Panc1 (cell line): ENCODE measurements around the gene SPRED3. TPM values are rescaled to one million over a fixed set of nuclear protein-coding genes. Genes with fewer than 3 reads are reported as not detected.

Source experiments
- ATAC-seq: fragments of 200-7000 bp; cut with Tn5 transposase; 2 replicates; pipeline ENCODE4 v1.9.1; 2020; ENCODE audit warnings: mild to moderate bottlenecking, moderate library complexity
- BruUV-seq: library from RNA; stranded (reverse); fragments of 400-500 nt; replicated peaks from 2 replicates; lab custom pipeline; 2021; lab: Mats Ljungman, UMichigan
- CTCF ChIA-PET: fragments of 300-600 bp; sonication (Branson Sonifier 250); formaldehyde crosslinking; loops from one replicate; lab custom pipeline; 2022; ENCODE audit warnings: antibody characterized with exemption; lab: Charles Lee
- POLR2A ChIA-PET: fragments of 300-600 bp; sonication (Branson Sonifier 250); formaldehyde crosslinking; loops from one replicate; lab custom pipeline; 2022; ENCODE audit warnings: antibody characterized with exemption; lab: Charles Lee
- DNase-seq: peaks from one replicate; pipeline ENCODE4 v3.0.0-alpha.2; 2010; ENCODE audit warnings: low read depth, low spot score
- H3K27ac ChIP-seq: 2 replicates; pipeline ENCODE4 v1.5.1; 2011; ENCODE audit warnings: mild to moderate bottlenecking, low read length, inconsistent platforms
- H3K27me3 ChIP-seq: fragments of 200-500 bp; sonication (Bioruptor generic); 2 replicates; pipeline ENCODE4 v1.6.0; 2014; ENCODE audit warnings: low read length, inconsistent platforms; ENCODE audit not compliant: control insufficient read depth, insufficient read depth
- H3K36me3 ChIP-seq: fragments of 200-500 bp; sonication (Bioruptor generic); 2 replicates; pipeline ENCODE4 v1.5.1; 2014; ENCODE audit warnings: inconsistent platforms, mild to moderate bottlenecking, low read length, moderate library complexity; ENCODE audit not compliant: control insufficient read depth, insufficient read depth
- H3K4me1 ChIP-seq: 2 replicates; pipeline ENCODE4 v1.5.1; 2011; ENCODE audit warnings: inconsistent platforms, mild to moderate bottlenecking, low read length, moderate library complexity; ENCODE audit not compliant: control insufficient read depth, insufficient read depth
- H3K4me3 ChIP-seq, 2 experiments: 2 replicates each; pipeline ENCODE4 v1.5.1; 2011 to 2012; ENCODE audit warnings: low read depth in 2 of 2, low read length in 2 of 2, mild to moderate bottlenecking in 2 of 2, inconsistent platforms in 1 of 2, moderate library complexity in 1 of 2
- H3K9me3 ChIP-seq: fragments of 200-500 bp; sonication (Bioruptor generic); 2 replicates; pipeline ENCODE4 v1.5.1; 2014; ENCODE audit warnings: low read depth, mild to moderate bottlenecking, inconsistent platforms, low read length, moderate library complexity; ENCODE audit not compliant: control insufficient read depth, insufficient read depth
- CTCF ChIP-seq: fragments of 450-650 bp; IDR thresholded peaks from 2 replicates; pipeline ENCODE4 v1.5.1; 2017; ENCODE audit warnings: mild to moderate bottlenecking
- POLR2AphosphoS5 ChIP-seq: IDR thresholded peaks from 2 replicates; pipeline ENCODE4 v1.6.1; 2012; ENCODE audit warnings: mild to moderate bottlenecking, low read depth, low read length, moderate library complexity
- REST ChIP-seq, 2 experiments: IDR thresholded peaks; 2 replicates each; pipeline ENCODE4 v1.6.1; 2011 to 2012; ENCODE audit warnings: low read depth in 2 of 2, control low read depth in 1 of 2, low read length in 1 of 2, mild to moderate bottlenecking in 1 of 2, moderate library complexity in 1 of 2; ENCODE audit not compliant: insufficient read depth in 1 of 2
- SIN3A ChIP-seq: IDR thresholded peaks from 2 replicates; pipeline ENCODE4 v1.6.1; 2012; ENCODE audit warnings: low read depth, mild to moderate bottlenecking, low read length, moderate library complexity, borderline replicate concordance; ENCODE audit not compliant: insufficient read depth
- TCF7L2 ChIP-seq: IDR thresholded peaks from 2 replicates; pipeline ENCODE4 v1.6.1; 2011; ENCODE audit warnings: mild to moderate bottlenecking, low read depth, low read length, inconsistent platforms
- in situ Hi-C: cut with HindIII; loops from 2 replicates; pipeline ENCODE4 v1.10.0; 2016; ENCODE audit warnings: low sequenced_read_pairs, low pct_unique_long_range_greater_than_20kb
- intact Hi-C: fragments of 100-400 bp; cut with micrococcal nuclease; formaldehyde crosslinking; loops from one replicate; pipeline ENCODE4 v1.10.0; 2022; ENCODE audit not compliant: unreplicated experiment
- total RNA-seq: library from RNA; stranded (reverse); gene quantifications from one replicate; pipeline ENCODE4 v1.2.1, GENCODE V29; 2021; ENCODE audit not compliant: unreplicated experiment

Gene SPRED3
- total RNA-seq, 1 experiment from 2014 or later: 3.8 TPM

GRCh38 chr19:38429055-38429810 is 40.7 kb downstream of the SPRED3 start:
- H3K27ac ChIP-seq: no peak overlapping the region
- DNase-seq: no peak
- no TSS peak for BruUV-seq
- POLR2A ChIA-PET: interaction anchor here (0.7 kb wide), 2 partner anchors 22 to 161 kb away, joined by 3 read pairs; no protein-coding TSS in a partner anchor
- intact Hi-C loops (no loop called here), in situ Hi-C loops (no loop called here)
- no peak for TF ChIP-seq TCF7L2
- no peak for TF ChIP-seq POLR2AphosphoS5
- TF ChIP-seq SIN3A: no peak
- TF ChIP-seq REST (IDR thresholded peaks at IDR 0.05; ENCODE audit: insufficient read depth in 1 of 2, low read depth in 2 of 2, low read length in 1 of 2): no peak
- no peak for TF ChIP-seq CTCF
- CTCF ChIA-PET: interaction anchor here (0.8 kb wide), 1 partner anchor 27 kb away, joined by 4 read pairs; the partner anchor contains the start of gene FAM98C
- no peaks in the 10 kb centered on the region for H3K4me1 ChIP-seq
- H3K9me3 ChIP-seq: no peaks in the 10 kb centered on the region
- H3K36me3 ChIP-seq: no peaks in the 10 kb centered on the region
- H3K4me3 ChIP-seq: no peak overlapping the region
- no peaks in the 10 kb centered on the region for H3K27me3 ChIP-seq
- no peak; the same call in 1 of the 2 replicates for ATAC-seq

- in situ Hi-C loops: no loop called here
- ChIA-PET CTCF (no interaction called here), POLR2A (no interaction called here)
- no TSS peak for BruUV-seq
- no peak overlapping the region for H3K27ac ChIP-seq
- ATAC-seq (no peak), DNase-seq (no peak)
- H3K9me3 ChIP-seq: no peaks in the 10 kb centered on the region
- H3K4me3 ChIP-seq: no peak overlapping the region
- TF ChIP-seq TCF7L2: no peak
- TF ChIP-seq REST (IDR thresholded peaks at IDR 0.05; ENCODE audit: insufficient read depth in 1 of 2, low read depth in 2 of 2, low read length in 1 of 2): no peak
- TF ChIP-seq SIN3A: no peak
- TF ChIP-seq POLR2AphosphoS5: no peak
- no peak for TF ChIP-seq CTCF
- no peaks in the 10 kb centered on the region for H3K36me3 ChIP-seq
- no peaks in the 10 kb centered on the region for H3K4me1 ChIP-seq
- intact Hi-C loops: no loop called here
- H3K27me3 ChIP-seq: no peaks in the 10 kb centered on the region
Observed at GRCh38 chr19:38429811-38430156, 41.3 kb downstream of the SPRED3 start.
